Keratinocyte (primary cell): ENCODE measurements around the gene BANF2. TPM values are rescaled to one million over a fixed set of nuclear protein-coding genes. Genes with fewer than 3 reads are reported as not detected.

Experiments
- DNase-seq: peaks from one replicate; pipeline ENCODE4 v3.0.0-alpha.2; 2011; ENCODE audit warnings: low read depth, missing footprints, low spot score
- FAIRE-seq: peaks from 2 replicates; lab custom pipeline; 2011; peaks lifted over from hg19 to GRCh38; lab: Jason Lieb, UNC
- H2AFZ ChIP-seq: 2 replicates; pipeline ENCODE4 v1.6.0; 2012; ENCODE audit warnings: low read length, control low read depth, inconsistent platforms; ENCODE audit not compliant: control insufficient read depth
- H3K27ac ChIP-seq: 2 replicates; pipeline ENCODE4 v1.5.1; 2011; ENCODE audit warnings: low read length; ENCODE audit not compliant: control insufficient read depth, insufficient read depth
- H3K27me3 ChIP-seq: 3 replicates; pipeline ENCODE4 v1.6.0; 2011; ENCODE audit warnings: low read length; ENCODE audit not compliant: control insufficient read depth, insufficient read depth; ENCODE audit errors: extremely low read depth
- H3K36me3 ChIP-seq, 2 experiments: 2 replicates in 1 of 2; 3 replicates in 1 of 2; pipeline ENCODE4 v1.5.1; 2011; ENCODE audit warnings: low read length in 2 of 2, mild to moderate bottlenecking in 1 of 2; ENCODE audit not compliant: control insufficient read depth in 2 of 2, insufficient read depth in 2 of 2; ENCODE audit errors: extremely low read depth in 1 of 2
- H3K4me1 ChIP-seq: 3 replicates; pipeline ENCODE4 v1.5.1; 2011; ENCODE audit warnings: low read length; ENCODE audit not compliant: control insufficient read depth, insufficient read depth; ENCODE audit errors: extremely low read depth
- H3K4me2 ChIP-seq: 3 replicates; pipeline ENCODE4 v1.6.0; 2011; ENCODE audit warnings: low read depth, low read length; ENCODE audit not compliant: control insufficient read depth, insufficient read depth; ENCODE audit errors: extremely low read depth
- H3K4me3 ChIP-seq, 3 experiments: fragments of 200-600 bp in 1 of 3; sonication (generic) in 1 of 3; 2 replicates in 2 of 3; 3 replicates in 1 of 3; pipeline ENCODE4 v1.5.1; 2011 to 2016; ENCODE audit warnings: low read length in 3 of 3, mild to moderate bottlenecking in 3 of 3, control low read depth in 2 of 3, inconsistent platforms in 1 of 3, low read depth in 1 of 3, mixed read lengths in 1 of 3, mixed run types in 1 of 3, moderate library complexity in 1 of 3; ENCODE audit not compliant: control insufficient read depth in 2 of 3, insufficient read depth in 2 of 3; ENCODE audit errors: extremely low read depth in 1 of 3
- H3K79me2 ChIP-seq: 2 replicates; pipeline ENCODE4 v1.6.0; 2012; ENCODE audit warnings: low read length; ENCODE audit not compliant: control insufficient read depth, insufficient read depth
- H3K9ac ChIP-seq: 3 replicates; pipeline ENCODE4 v1.6.0; 2011; ENCODE audit warnings: low read length; ENCODE audit not compliant: control insufficient read depth, insufficient read depth; ENCODE audit errors: extremely low read depth
- H3K9me1 ChIP-seq: 3 replicates; pipeline ENCODE4 v1.6.0; 2011; ENCODE audit warnings: low read length; ENCODE audit not compliant: control insufficient read depth, insufficient read depth; ENCODE audit errors: extremely low read depth
- H3K9me3 ChIP-seq: 2 replicates; pipeline ENCODE4 v1.5.1; 2012; ENCODE audit warnings: low read depth, low read length; ENCODE audit not compliant: control insufficient read depth
- H4K20me1 ChIP-seq: 3 replicates; pipeline ENCODE4 v1.6.0; 2011; ENCODE audit warnings: low read length; ENCODE audit not compliant: control insufficient read depth, insufficient read depth; ENCODE audit errors: extremely low read depth
- EZH2 ChIP-seq: IDR thresholded peaks from one replicate; pipeline ENCODE4 v1.6.1; 2012; ENCODE audit warnings: inconsistent platforms, mild to moderate bottlenecking, low read length, moderate library complexity
- dilution Hi-C: fragments of 300-500 bp; cut with MboI; formaldehyde crosslinking; loops from one replicate; pipeline ENCODE4 v1.7.0; 2020; ENCODE audit warnings: low sequenced_read_pairs; ENCODE audit not compliant: extremely low pct_ligation_motif_present
- polyA plus RNA-seq, 5 experiments: library from polyadenylated mRNA; depleted of rRNA in 3 of 5; stranded (reverse) in 3 of 5; stranded (forward) in 1 of 5; unstranded in 1 of 5; fragments of >200 nt; gene quantifications; 1 replicate in 1 of 5; 2 replicates in 3 of 5; 3 replicates in 1 of 5; pipeline versions ENCODE4 v1.2.1 to v1.2.3, GENCODE V29; 2011 to 2012; ENCODE audit warnings: missing spikeins in 2 of 5, low read depth in 1 of 5, low replicate concordance in 1 of 5
- TF ChIP-seq, protein P1 (sequence below), 3 experiments: IDR thresholded peaks in 1 of 3; conservative IDR thresholded peaks in 1 of 3; optimal IDR thresholded peaks in 1 of 3; 2 replicates in 2 of 3; 3 replicates in 1 of 3; pipeline versions ENCODE3 to v1.5.1; 2011; ENCODE audit warnings: low read length in 3 of 3, mild to moderate bottlenecking in 3 of 3, moderate library complexity in 2 of 3, control low read depth in 1 of 3, inconsistent platforms in 1 of 3; ENCODE audit not compliant: insufficient read depth in 2 of 3; ENCODE audit errors: extremely low read depth in 1 of 3

The BANF2 gene
- polyA plus RNA-seq, 1 donor (not counting 4 experiments of a cell fraction or from before 2014, with no cell fraction given), result not detected

DNA sequence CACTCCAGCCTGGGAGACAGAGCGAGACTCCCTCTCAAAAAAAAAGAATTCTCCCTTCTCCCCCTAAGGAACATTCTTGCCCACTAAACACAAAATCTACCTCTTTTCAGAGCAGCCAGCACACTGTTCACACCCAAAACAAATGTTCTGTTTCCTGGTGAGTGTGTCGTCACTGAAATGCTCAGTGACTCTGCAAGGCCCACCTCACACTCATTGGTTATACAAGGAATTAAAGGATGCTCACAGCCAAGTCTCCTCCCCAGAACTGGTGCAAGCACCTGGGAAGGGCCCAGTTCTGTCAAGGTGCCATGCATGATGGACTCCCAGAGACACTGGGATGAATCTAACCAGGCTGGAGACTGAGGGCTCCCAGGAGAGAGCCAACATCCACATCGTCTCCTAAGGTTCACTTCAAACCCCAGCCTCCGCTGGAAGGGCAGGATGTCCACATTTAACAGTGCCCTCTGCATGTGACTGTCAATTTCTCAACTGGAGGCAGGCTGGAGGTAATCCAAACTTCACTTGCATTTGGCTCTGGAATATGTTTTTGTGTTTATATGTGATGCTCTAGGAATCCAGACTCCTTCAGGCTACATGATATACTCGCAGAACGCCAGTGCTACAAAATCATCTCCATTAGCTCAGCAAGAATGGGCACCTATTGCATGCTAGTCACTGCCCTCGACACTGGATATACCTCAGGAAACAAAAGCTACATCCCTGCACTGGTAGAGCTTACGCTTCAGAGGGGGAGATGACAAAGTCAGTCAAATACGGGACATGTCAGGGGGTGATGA, 24.8 kb upstream of the BANF2 start:
- no peak overlapping the region for H3K27ac ChIP-seq
- DNase-seq (no peak), FAIRE-seq (no peak)
- dilution Hi-C loops, result no loop called here
- H3K27me3 ChIP-seq, result no peaks in the 10 kb centered on the region
- TF ChIP-seq EZH2, result no peak
- TF ChIP-seq, protein P1, sequence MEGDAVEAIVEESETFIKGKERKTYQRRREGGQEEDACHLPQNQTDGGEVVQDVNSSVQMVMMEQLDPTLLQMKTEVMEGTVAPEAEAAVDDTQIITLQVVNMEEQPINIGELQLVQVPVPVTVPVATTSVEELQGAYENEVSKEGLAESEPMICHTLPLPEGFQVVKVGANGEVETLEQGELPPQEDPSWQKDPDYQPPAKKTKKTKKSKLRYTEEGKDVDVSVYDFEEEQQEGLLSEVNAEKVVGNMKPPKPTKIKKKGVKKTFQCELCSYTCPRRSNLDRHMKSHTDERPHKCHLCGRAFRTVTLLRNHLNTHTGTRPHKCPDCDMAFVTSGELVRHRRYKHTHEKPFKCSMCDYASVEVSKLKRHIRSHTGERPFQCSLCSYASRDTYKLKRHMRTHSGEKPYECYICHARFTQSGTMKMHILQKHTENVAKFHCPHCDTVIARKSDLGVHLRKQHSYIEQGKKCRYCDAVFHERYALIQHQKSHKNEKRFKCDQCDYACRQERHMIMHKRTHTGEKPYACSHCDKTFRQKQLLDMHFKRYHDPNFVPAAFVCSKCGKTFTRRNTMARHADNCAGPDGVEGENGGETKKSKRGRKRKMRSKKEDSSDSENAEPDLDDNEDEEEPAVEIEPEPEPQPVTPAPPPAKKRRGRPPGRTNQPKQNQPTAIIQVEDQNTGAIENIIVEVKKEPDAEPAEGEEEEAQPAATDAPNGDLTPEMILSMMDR (optimal IDR thresholded peaks at IDR 0.05 in 1 of 3, IDR thresholded peaks at IDR 0.05 in 1 of 3, conservative IDR thresholded peaks at IDR 0.05 in 1 of 3; ENCODE audit: extremely low read depth in 1 of 3, insufficient read depth in 2 of 3, low read length in 3 of 3), result no peak
- H3K79me2 ChIP-seq, result peaks cover 95% of the 10 kb centered on the region
- peaks cover 5% of the 10 kb centered on the region for H3K4me1 ChIP-seq
- H3K9ac ChIP-seq, result no peak overlapping the region
- H3K4me2 ChIP-seq, result no peak overlapping the region
- peaks cover 23% of the 10 kb centered on the region for H4K20me1 ChIP-seq
- no peaks in the 10 kb centered on the region for H3K9me1 ChIP-seq
- no peaks in the 10 kb centered on the region for H3K9me3 ChIP-seq
- no peak overlapping the region for H2AFZ ChIP-seq
- no peak overlapping the region for H3K4me3 ChIP-seq
- peaks cover 16 to 27% of the 10 kb centered on the region in 2 experiments for H3K36me3 ChIP-seq

DNA sequence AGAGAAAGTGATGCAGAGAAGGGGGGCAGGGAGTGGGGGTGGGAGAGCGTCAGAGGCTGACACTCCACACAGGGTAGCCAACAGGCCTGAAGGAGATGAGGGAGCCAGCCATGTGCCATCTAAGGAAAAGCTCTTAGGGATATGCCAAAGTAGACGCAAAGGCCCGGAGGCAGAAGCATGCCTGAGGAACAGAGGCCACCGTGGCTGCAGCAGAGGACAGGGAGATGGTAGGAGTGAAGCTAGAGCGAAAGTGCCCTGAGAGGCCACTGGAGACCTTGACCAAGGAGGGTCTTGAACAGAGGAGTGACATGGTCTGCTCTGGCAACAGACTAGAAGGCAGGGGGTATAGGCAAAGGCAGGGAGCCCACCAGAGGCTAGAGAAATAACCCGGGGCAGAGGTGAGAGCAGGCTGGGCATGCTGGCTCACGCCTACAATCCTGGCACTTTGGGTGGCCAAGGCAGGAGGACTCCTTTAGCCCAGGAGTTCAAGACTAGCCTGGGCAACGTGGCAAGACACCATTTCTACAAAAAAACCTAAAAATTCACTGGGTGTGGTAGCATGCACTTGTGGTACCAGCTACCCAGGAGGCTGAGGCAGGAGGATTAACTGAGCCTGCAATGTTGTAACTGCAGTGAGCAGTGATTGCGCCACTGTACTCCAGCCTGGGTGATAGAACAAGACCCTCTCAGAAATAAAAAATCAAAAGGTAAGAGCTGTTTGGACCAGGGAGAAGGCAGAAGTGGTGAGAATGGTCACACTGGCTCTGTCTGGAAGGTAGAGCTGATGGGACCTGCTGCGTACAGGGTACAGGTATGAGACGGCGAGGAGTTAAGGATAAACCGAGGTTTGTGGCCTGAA, 24.0 kb upstream of the BANF2 start:
- DNase-seq, result no peak
- H3K9me1 ChIP-seq, result no peaks in the 10 kb centered on the region
- no peaks in the 10 kb centered on the region for H3K9me3 ChIP-seq
- no peak overlapping the region for H3K4me3 ChIP-seq
- peaks cover 98% of the 10 kb centered on the region for H3K79me2 ChIP-seq
- TF ChIP-seq, protein P1 (optimal IDR thresholded peaks at IDR 0.05 in 1 of 3, IDR thresholded peaks at IDR 0.05 in 1 of 3, conservative IDR thresholded peaks at IDR 0.05 in 1 of 3; ENCODE audit: extremely low read depth in 1 of 3, insufficient read depth in 2 of 3, low read length in 3 of 3), result no peak
- no peak for TF ChIP-seq EZH2
- H2AFZ ChIP-seq, result no peak overlapping the region
- no peak for FAIRE-seq
- peaks cover 12% of the 10 kb centered on the region for H3K4me1 ChIP-seq
- H3K27me3 ChIP-seq, result no peaks in the 10 kb centered on the region
- H3K4me2 ChIP-seq, result no peak overlapping the region
- peaks cover 25% of the 10 kb centered on the region for H4K20me1 ChIP-seq
- H3K36me3 ChIP-seq, result peaks cover 16 to 29% of the 10 kb centered on the region in 2 experiments
- no peak overlapping the region for H3K27ac ChIP-seq
- H3K9ac ChIP-seq, result no peak overlapping the region
- dilution Hi-C loops, result no loop called here
